HAP-1 (cell line): Measurements from ENCODE around the gene ASB3.
"Not testable (repeated sequence)": the region's sequence is repeated elsewhere in the genome, so short reads cannot be mapped to it uniquely, and the experiment has no call there.

Experiments used
- DNase-seq, 2 experiments: peaks; one replicate each; pipeline ENCODE4 v3.0.0-alpha.2; 2016 to 2020; ENCODE audit warnings: low spot score in 2 of 2
- H3K27me3 ChIP-seq: fragments of 250-450 bp; sonication (Bioruptor Pico); 2 replicates; pipeline ENCODE4 v1.5.1; 2020; ENCODE audit warnings: low read depth, mild to moderate bottlenecking, moderate library complexity
- H3K36me3 ChIP-seq: fragments of 250-450 bp; sonication (Bioruptor Pico); replicated peaks from 2 replicates; pipeline ENCODE4 v1.5.1; 2020; ENCODE audit warnings: mild to moderate bottlenecking
- H3K4me1 ChIP-seq: fragments of 250-450 bp; sonication (Bioruptor Pico); 2 replicates; pipeline ENCODE4 v1.5.1; 2020; ENCODE audit warnings: mild to moderate bottlenecking
- H3K4me3 ChIP-seq: fragments of 250-450 bp; sonication (Bioruptor Pico); 2 replicates; pipeline ENCODE4 v1.5.1; 2020; ENCODE audit warnings: mild to moderate bottlenecking, moderate library complexity
- H3K9me3 ChIP-seq: fragments of 250-450 bp; sonication (Bioruptor Pico); 2 replicates; pipeline ENCODE4 v1.5.1; 2020; ENCODE audit warnings: mild to moderate bottlenecking, moderate library complexity
- in situ Hi-C: fragments of 300-500 bp; cut with MboI; formaldehyde crosslinking; loops from 3 replicates; pipeline ENCODE4 v1.14.3; 2020; ENCODE audit warnings: low sequenced_read_pairs, inconsistent platforms, mixed read lengths

ASB3 gene

GRCh38 chr2:53770264-53770663 is 16.5 kb downstream of the ASB3 start:
- DNase-seq = no peak
- Histone ChIP-seq H3K4me3 (no peak overlapping the region), H3K4me1 (peaks cover 22% of the 10 kb centered on the region), H3K9me3 (no peaks in the 10 kb centered on the region), H3K27me3 (no peaks in the 10 kb centered on the region), H3K36me3 (no peaks in the 10 kb centered on the region; the same call in none of the 2 replicates)
- in situ Hi-C loops = no loop called here

GRCh38 chr2:53769318-53769945 is 17.3 kb downstream of the ASB3 start:
- in situ Hi-C loops = no loop called here

GRCh38 chr2:53768242-53768542 is 18.6 kb downstream of the ASB3 start:
- Histone ChIP-seq H3K27me3 (no peaks in the 10 kb centered on the region), H3K4me3 (peak overlapping the region; percentile 79), H3K9me3 (no peaks in the 10 kb centered on the region), H3K4me1 (peaks cover 22% of the 10 kb centered on the region), H3K36me3 (peaks cover 4% of the 10 kb centered on the region)
- peak; percentile 47 to 74 for DNase-seq
- in situ Hi-C loops = no loop called here

More at GRCh38 chr2:53769318-53769945, 17.3 kb downstream of the ASB3 start:
- Histone ChIP-seq H3K9me3 (no peaks in the 10 kb centered on the region), H3K36me3 (no peaks in the 10 kb centered on the region; the same call in none of the 2 replicates), H3K27me3 (no peaks in the 10 kb centered on the region), H3K4me3 (no peak overlapping the region), H3K4me1 (peaks cover 22% of the 10 kb centered on the region)
- DNase-seq = no peak

GRCh38 chr2:53767405-53768241 is 19.1 kb downstream of the ASB3 start, which contains the start of gene CHAC2:
CHAC2 (plus strand) TSS chr2:53767804; CDS start chr2:53767887, 83 bp downstream.
- Histone ChIP-seq H3K9me3 (no peaks in the 10 kb centered on the region), H3K4me1 (peaks cover 22% of the 10 kb centered on the region), H3K36me3 (peaks cover 6% of the 10 kb centered on the region), H3K4me3 (peak within 1 kb of the TSS; percentile 79), H3K27me3 (no peaks in the 10 kb centered on the region)
- DNase-seq = peak; percentile 86 to 89
- in situ Hi-C loops = no loop called here

- no peaks in the 10 kb centered on the region for H3K27me3 ChIP-seq
- in situ Hi-C loops = no loop called here
- H3K9me3 ChIP-seq = no peaks in the 10 kb centered on the region
- H3K4me1 ChIP-seq = peaks cover 21% of the 10 kb centered on the region
- DNase-seq = no peak
- H3K36me3 ChIP-seq = peaks cover 14% of the 10 kb centered on the region
- no peak overlapping the region for H3K4me3 ChIP-seq
Observed at GRCh38 chr2:53765767-53766166, 21.0 kb downstream of the ASB3 start.

- DNase-seq, H3K9me3 ChIP-seq, H3K4me3 ChIP-seq, H3K27me3 ChIP-seq, H3K36me3 ChIP-seq, H3K4me1 ChIP-seq, in situ Hi-C loops: not testable (repeated sequence)
Observed at GRCh38 chr2:53757206-53757605, 29.5 kb downstream of the ASB3 start.

- DNase-seq = no peak
- Histone ChIP-seq H3K9me3 (no peaks in the 10 kb centered on the region), H3K4me3 (no peak overlapping the region), H3K4me1 (no peaks in the 10 kb centered on the region), H3K27me3 (no peaks in the 10 kb centered on the region), H3K36me3 (no peaks in the 10 kb centered on the region; the same call in 1 of the 2 replicates)
- in situ Hi-C loops = no loop called here
Observed at GRCh38 chr2:53756644-53757043, 30.1 kb downstream of the ASB3 start.

GRCh38 chr2:53755121-53755520 is 31.6 kb downstream of the ASB3 start:
- no peak overlapping the region for H3K4me3 ChIP-seq
- H3K4me1 ChIP-seq = no peaks in the 10 kb centered on the region
- no peaks in the 10 kb centered on the region for H3K27me3 ChIP-seq
- in situ Hi-C loops = no loop called here
- H3K9me3 ChIP-seq = no peaks in the 10 kb centered on the region
- no peak for DNase-seq
- no peaks in the 10 kb centered on the region; the same call in 1 of the 2 replicates for H3K36me3 ChIP-seq

GRCh38 chr2:53753041-53753440 is 33.7 kb downstream of the ASB3 start:
- no peaks in the 10 kb centered on the region for H3K27me3 ChIP-seq
- H3K36me3 ChIP-seq = peaks cover 7% of the 10 kb centered on the region; the same call in 1 of the 2 replicates
- no peak overlapping the region for H3K4me3 ChIP-seq
- DNase-seq = no peak
- H3K9me3 ChIP-seq = no peaks in the 10 kb centered on the region
- H3K4me1 ChIP-seq = no peaks in the 10 kb centered on the region
- in situ Hi-C loops = no loop called here

GRCh38 chr2:53752385-53752784 is 34.4 kb downstream of the ASB3 start:
- in situ Hi-C loops = no loop called here
- DNase-seq = no peak
- no peaks in the 10 kb centered on the region for H3K4me1 ChIP-seq
- no peak overlapping the region for H3K4me3 ChIP-seq
- peaks cover 12% of the 10 kb centered on the region; the same call in 1 of the 2 replicates for H3K36me3 ChIP-seq
- H3K27me3 ChIP-seq = no peaks in the 10 kb centered on the region
- no peaks in the 10 kb centered on the region for H3K9me3 ChIP-seq

- Histone ChIP-seq H3K4me1 (no peaks in the 10 kb centered on the region), H3K9me3 (no peaks in the 10 kb centered on the region), H3K27me3 (no peaks in the 10 kb centered on the region), H3K4me3 (no peak overlapping the region), H3K36me3 (peaks cover 16% of the 10 kb centered on the region; the same call in 1 of the 2 replicates)
- in situ Hi-C loops = no loop called here
- DNase-seq = peak in 1 of 2 experiments; percentile 2
Observed at GRCh38 chr2:53751728-53752127, 35.0 kb downstream of the ASB3 start.

- Histone ChIP-seq H3K4me1 (no peaks in the 10 kb centered on the region), H3K36me3 (peaks cover 16% of the 10 kb centered on the region; the same call in 1 of the 2 replicates), H3K9me3 (no peaks in the 10 kb centered on the region), H3K4me3 (no peak overlapping the region), H3K27me3 (no peaks in the 10 kb centered on the region)
- in situ Hi-C loops = no loop called here
- no peak for DNase-seq
Observed at GRCh38 chr2:53750041-53750768, 36.5 kb downstream of the ASB3 start.

- H3K4me3 ChIP-seq = no peak overlapping the region
- in situ Hi-C loops = no loop called here
- no peaks in the 10 kb centered on the region for H3K9me3 ChIP-seq
- DNase-seq = no peak
- no peaks in the 10 kb centered on the region for H3K4me1 ChIP-seq
- peaks cover 15% of the 10 kb centered on the region; the same call in 1 of the 2 replicates for H3K36me3 ChIP-seq
- H3K27me3 ChIP-seq = no peaks in the 10 kb centered on the region
Observed at GRCh38 chr2:53744395-53745065, 42.2 kb downstream of the ASB3 start.
